Peyer's patch (tissue), 4 donors: Measurements from ENCODE around the gene RNF168. TPM values are rescaled to one million over a fixed set of nuclear protein-coding genes. Genes with fewer than 3 reads are reported as not detected.

Experiments used
- DNase-seq, 3 donors: peaks; one replicate each; pipeline ENCODE4 v3.0.0-alpha.2; 2017 to 2019
- H3K27ac ChIP-seq, 4 donors: fragments of 200-600 bp; sonication (generic); one replicate each; pipeline ENCODE4 v1.5.1; 2016 to 2019
- H3K27me3 ChIP-seq, 2 donors: fragments of 200-600 bp; sonication (generic); one replicate each; pipeline ENCODE4 v1.5.1; 2019
- H3K36me3 ChIP-seq, 3 donors: fragments of 200-600 bp; sonication (generic); one replicate each; pipeline ENCODE4 v1.5.1; 2016 to 2019
- H3K4me1 ChIP-seq, 4 donors: fragments of 200-600 bp; sonication (generic); one replicate each; pipeline ENCODE4 v1.5.1; 2016 to 2019
- H3K4me3 ChIP-seq, 4 donors: fragments of 200-600 bp; sonication (generic); 1 replicate in 3 of 4; 2 replicates in 1 of 4; pipeline ENCODE4 v1.5.1; 2016 to 2019; ENCODE audit warnings: mild to moderate bottlenecking in 1 of 4
- H3K9me3 ChIP-seq, 4 donors: fragments of 200-600 bp; sonication (generic); one replicate each; pipeline ENCODE4 v1.5.1; 2016 to 2019; ENCODE audit warnings: mild to moderate bottlenecking in 1 of 4
- CTCF ChIP-seq, 6 experiments: fragments of 450-650 bp in 4 of 6; fragments of 200-600 bp in 2 of 6; sonication (generic) in 1 of 6; IDR thresholded peaks; one replicate each; pipeline ENCODE4 v1.5.1; 2017 to 2019; ENCODE audit warnings: antibody characterized with exemption in 6 of 6, mild to moderate bottlenecking in 3 of 6, moderate library complexity in 1 of 6
- POLR2A ChIP-seq, 2 donors: fragments of 450-650 bp; IDR thresholded peaks; one replicate each; pipeline ENCODE4 v1.5.1; 2017; ENCODE audit warnings: antibody characterized with exemption in 2 of 2, mild to moderate bottlenecking in 2 of 2, moderate library complexity in 2 of 2
- total RNA-seq, 4 donors: library from RNA; depleted of rRNA; stranded (reverse); fragments of >200 nt; gene quantifications; one replicate each; pipeline ENCODE4 v1.1.0, GENCODE V29; 2016

The RNF168 gene
- total RNA-seq, 4 donors from 2014 or later, result 13.3 to 56.1 (median 18.3) TPM

- no peak overlapping the region for H3K4me3 ChIP-seq
- no peak for DNase-seq
- H3K27ac ChIP-seq, result no peak overlapping the region
- H3K27me3 ChIP-seq, result no peaks in the 10 kb centered on the region
- no peak for TF ChIP-seq POLR2A (IDR thresholded peaks at IDR 0.05)
- no peak for TF ChIP-seq CTCF (IDR thresholded peaks at IDR 0.05)
- H3K4me1 ChIP-seq, result no peaks in the 10 kb centered on the region
- H3K36me3 ChIP-seq, result no peaks in the 10 kb centered on the region
- H3K9me3 ChIP-seq, result peaks cover 0 to 6% (median 0%) of the 10 kb centered on the region in 4 donors
Measured at GRCh38 chr3:196544491-196544992, 41.0 kb upstream of the RNF168 start.

- Histone ChIP-seq H3K27ac (no peak overlapping the region), H3K9me3 (no peaks in the 10 kb centered on the region), H3K4me3 (no peak overlapping the region), H3K36me3 (no peaks in the 10 kb centered on the region), H3K4me1 (no peaks in the 10 kb centered on the region), H3K27me3 (no peaks in the 10 kb centered on the region)
- TF ChIP-seq CTCF (IDR thresholded peaks at IDR 0.05), result no peak
- no peak for TF ChIP-seq POLR2A (IDR thresholded peaks at IDR 0.05)
- DNase-seq, result no peak
Measured at GRCh38 chr3:196541684-196542445, 38.3 kb upstream of the RNF168 start.

GRCh38 chr3:196537319-196537984 lies 33.9 kb upstream of the RNF168 start:
- H3K9me3 ChIP-seq, result no peaks in the 10 kb centered on the region
- no peak overlapping the region for H3K4me3 ChIP-seq
- H3K27ac ChIP-seq, result no peak overlapping the region
- no peaks in the 10 kb centered on the region for H3K4me1 ChIP-seq
- no peaks in the 10 kb centered on the region for H3K36me3 ChIP-seq
- H3K27me3 ChIP-seq, result no peaks in the 10 kb centered on the region
- TF ChIP-seq CTCF (IDR thresholded peaks at IDR 0.05) (peak; percentile 55 to 76 (median 61)), POLR2A (IDR thresholded peaks at IDR 0.05) (no peak)
- peak in 2 of 3 donors; percentile 69 to 82 for DNase-seq

GRCh38 chr3:196533260-196533681 lies 29.7 kb upstream of the RNF168 start:
- Histone ChIP-seq H3K36me3 (no peaks in the 10 kb centered on the region), H3K27ac (no peak overlapping the region), H3K4me1 (no peaks in the 10 kb centered on the region), H3K27me3 (no peaks in the 10 kb centered on the region), H3K4me3 (no peak overlapping the region), H3K9me3 (peaks cover 0 to 3% (median 0%) of the 10 kb centered on the region in 4 donors)
- DNase-seq, result no peak
- TF ChIP-seq CTCF (IDR thresholded peaks at IDR 0.05) (no peak), POLR2A (IDR thresholded peaks at IDR 0.05) (no peak)

- TF ChIP-seq CTCF (IDR thresholded peaks at IDR 0.05) (no peak), POLR2A (IDR thresholded peaks at IDR 0.05) (no peak)
- no peak for DNase-seq
- Histone ChIP-seq H3K36me3 (no peaks in the 10 kb centered on the region), H3K27ac (no peak overlapping the region), H3K9me3 (peaks cover 0 to 3% (median 0%) of the 10 kb centered on the region in 4 donors), H3K4me1 (no peaks in the 10 kb centered on the region), H3K27me3 (no peaks in the 10 kb centered on the region), H3K4me3 (no peak overlapping the region)
Measured at GRCh38 chr3:196531418-196531817, 27.9 kb upstream of the RNF168 start.
